ENCODE measurements around the gene CAMK1D. TPM values are rescaled to one million over a fixed set of nuclear protein-coding genes. Genes with fewer than 3 reads are reported as not detected.

The CAMK1D gene
- total and polyA plus RNA-seq, 2 of the 4 experiments (the other 2 are of a cell fraction), result 5.0 to 5.3 TPM

- Histone ChIP-seq H3K27ac (ENCODE audit: insufficient read depth, low read length) (no peak overlapping the region), H3K36me3 (ENCODE audit: control insufficient read depth, insufficient read depth, low read length) (no peaks in the 10 kb centered on the region), H2BK15ac (ENCODE audit: low read depth, low read length) (no peak overlapping the region), H3K9me3 (ENCODE audit: control insufficient read depth, insufficient read depth, low read length) (no peaks in the 10 kb centered on the region; the same call in 1 of the 2 replicates), H2AFZ (replicated peaks; ENCODE audit: low read length, poor library complexity) (no peak overlapping the region), H3K23ac (ENCODE audit: low read depth, low read length) (no peak overlapping the region), H3K4me1 (ENCODE audit: control insufficient read depth, insufficient read depth, low read length) (peaks cover 9% of the 10 kb centered on the region), H3K9me1 (ENCODE audit: insufficient read depth, low read length) (no peaks in the 10 kb centered on the region), H4K20me1 (ENCODE audit: insufficient read depth, low read length) (no peaks in the 10 kb centered on the region), H2AK9ac (replicated peaks; ENCODE audit: low read depth, low read length, poor library complexity) (no peak overlapping the region), H3K79me1 (ENCODE audit: low read depth in 1 of 2, low read length in 2 of 2) (no peaks in the 10 kb centered on the region), H3K14ac (replicated peaks; ENCODE audit: low read depth, low read length) (no peak overlapping the region), H2BK5ac (ENCODE audit: low read depth, low read length, poor library complexity, severe bottlenecking) (no peak overlapping the region), H3K56ac (ENCODE audit: extremely low read depth, insufficient read depth, low read length) (no peak overlapping the region), H3K27me3 (ENCODE audit: control insufficient read depth, insufficient read depth, low read length) (peaks cover 29% of the 10 kb centered on the region; the same call in 1 of the 2 replicates), H3K4me3 (ENCODE audit: insufficient read depth, low read depth, low read length) (no peak overlapping the region), H4K8ac (ENCODE audit: low read depth in 2 of 2, low read length in 2 of 2) (no peak overlapping the region), H4K91ac (ENCODE audit: insufficient read depth, low read depth, low read length) (no peak overlapping the region), H3K4ac (ENCODE audit: low read depth, low read length) (no peak overlapping the region), H4K5ac (ENCODE audit: low read depth, low read length) (no peak overlapping the region), H2AK5ac (ENCODE audit: low read depth, low read length) (no peak overlapping the region), H2BK20ac (ENCODE audit: low read depth, low read length) (no peak overlapping the region), H3K18ac (ENCODE audit: low read depth, low read length) (no peak overlapping the region), H2BK120ac (ENCODE audit: low read depth, low read length) (no peak overlapping the region), H3K9ac (ENCODE audit: low read depth, low read length) (no peak overlapping the region), H3K4me2 (ENCODE audit: low read depth, low read length) (no peak overlapping the region)
- no TSS peak for BruUV-seq (replicated peaks)
- DNase-seq (peak; percentile 17), ATAC-seq (ENCODE audit: low read depth) (no peak)
- POLR2A ChIA-PET (ENCODE audit: unreplicated experiment), result no interaction called here
- dilution Hi-C loops (cut with HindIII; ENCODE audit: low sequenced_read_pairs, unreplicated experiment) (no loop called here), in situ Hi-C loops (cut with MboI; ENCODE audit: low sequenced_read_pairs) (no loop called here), intact Hi-C loops (cut with micrococcal nuclease) (no loop called here)
- no CpG with 5 or more reads among the region's 1 CpG for WGBS, 2 experiments (ENCODE audit: extremely low coverage in 2 of 2, insufficient read length in 1 of 2)
- CTCF ChIA-PET, result interaction anchor here (0.7 to 0.8 kb wide), 2 partner anchors 10 to 64 kb away, joined by 3 read pairs; no protein-coding TSS in a partner anchor
- TF ChIP-seq, protein P1, sequence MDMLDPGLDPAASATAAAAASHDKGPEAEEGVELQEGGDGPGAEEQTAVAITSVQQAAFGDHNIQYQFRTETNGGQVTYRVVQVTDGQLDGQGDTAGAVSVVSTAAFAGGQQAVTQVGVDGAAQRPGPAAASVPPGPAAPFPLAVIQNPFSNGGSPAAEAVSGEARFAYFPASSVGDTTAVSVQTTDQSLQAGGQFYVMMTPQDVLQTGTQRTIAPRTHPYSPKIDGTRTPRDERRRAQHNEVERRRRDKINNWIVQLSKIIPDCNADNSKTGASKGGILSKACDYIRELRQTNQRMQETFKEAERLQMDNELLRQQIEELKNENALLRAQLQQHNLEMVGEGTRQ (IDR thresholded peaks at IDR 0.05; ENCODE audit: low read depth, low read length), result no peak
- peak; percentile 21; the same call in 1 of the 2 replicates for TF ChIP-seq CEBPB (IDR thresholded peaks at IDR 0.05; ENCODE audit: low read depth, low read length)
Observed at GRCh38 chr10:12846718-12847117, 497.4 kb downstream of the CAMK1D start.

Measured in IMR-90 (cell line).